Breast epithelium (tissue), 4 donors: ENCODE measurements around the gene DPPA5. TPM values are rescaled to one million over a fixed set of nuclear protein-coding genes. Genes with fewer than 3 reads are reported as not detected.
"Not testable (repeated sequence)": the region's sequence is repeated elsewhere in the genome, so short reads cannot be mapped to it uniquely, and the experiment has no call there.

ENCODE experiments used
- DNase-seq, 2 donors: peaks; one replicate each; pipeline ENCODE4 v3.0.0-alpha.2; 2019; ENCODE audit warnings: low spot score in 2 of 2
- H3K27ac ChIP-seq, 2 donors: fragments of 200-600 bp; sonication (generic) in 1 of 2; one replicate each; pipeline ENCODE4 v1.5.1; 2016 to 2019; ENCODE audit warnings: mild to moderate bottlenecking in 1 of 2
- H3K27me3 ChIP-seq, 2 donors: fragments of 200-600 bp; sonication (generic) in 1 of 2; one replicate each; pipeline versions ENCODE4 v1.5.1 to v1.6.0; 2017 to 2019; ENCODE audit warnings: control low read depth in 1 of 2, mild to moderate bottlenecking in 1 of 2
- H3K36me3 ChIP-seq: fragments of 200-600 bp; one replicate; pipeline ENCODE4 v1.5.1; 2019
- H3K4me1 ChIP-seq, 2 donors: fragments of 200-600 bp; sonication (generic); one replicate each; pipeline ENCODE4 v1.5.1; 2016 to 2019; ENCODE audit warnings: control low read depth in 1 of 2
- H3K4me3 ChIP-seq, 3 donors: fragments of 200-600 bp; sonication (generic); 1 replicate in 2 of 3; 2 replicates in 1 of 3; pipeline ENCODE4 v1.5.1; 2016 to 2019; ENCODE audit warnings: mild to moderate bottlenecking in 3 of 3, moderate library complexity in 2 of 3
- H3K9me3 ChIP-seq, 2 donors: fragments of 200-600 bp; sonication (generic) in 1 of 2; one replicate each; pipeline ENCODE4 v1.5.1; 2016 to 2019; ENCODE audit warnings: control low read depth in 1 of 2
- POLR2A ChIP-seq: fragments of 450-650 bp; IDR thresholded peaks from one replicate; pipeline ENCODE4 v1.6.1; 2016; ENCODE audit warnings: antibody characterized with exemption, mild to moderate bottlenecking, moderate library complexity
- POLR2AphosphoS5 ChIP-seq, 3 donors: sonication (generic); formaldehyde crosslinking; IDR thresholded peaks; one replicate each; pipeline ENCODE4 v1.6.1; 2017; ENCODE audit warnings: antibody characterized with exemption in 3 of 3
- intact Hi-C: fragments of 100-400 bp; cut with DNase I; formaldehyde crosslinking; loops from one replicate; pipeline ENCODE4 v1.15.1; 2023; ENCODE audit warnings: low total_unique reads
- total RNA-seq, 3 donors: library from RNA; depleted of rRNA; stranded (reverse); fragments of >200 nt; gene quantifications; one replicate each; pipeline ENCODE4 v1.1.0, GENCODE V29; 2016
- TF ChIP-seq, protein P1 (sequence below), 3 donors: fragments of 450-650 bp; IDR thresholded peaks; one replicate each; pipeline ENCODE4 v1.5.1; 2016 to 2017; ENCODE audit warnings: antibody characterized with exemption in 3 of 3, mild to moderate bottlenecking in 3 of 3, moderate library complexity in 3 of 3

Gene DPPA5
- total RNA-seq, 3 donors from 2014 or later: not detected

DNA sequence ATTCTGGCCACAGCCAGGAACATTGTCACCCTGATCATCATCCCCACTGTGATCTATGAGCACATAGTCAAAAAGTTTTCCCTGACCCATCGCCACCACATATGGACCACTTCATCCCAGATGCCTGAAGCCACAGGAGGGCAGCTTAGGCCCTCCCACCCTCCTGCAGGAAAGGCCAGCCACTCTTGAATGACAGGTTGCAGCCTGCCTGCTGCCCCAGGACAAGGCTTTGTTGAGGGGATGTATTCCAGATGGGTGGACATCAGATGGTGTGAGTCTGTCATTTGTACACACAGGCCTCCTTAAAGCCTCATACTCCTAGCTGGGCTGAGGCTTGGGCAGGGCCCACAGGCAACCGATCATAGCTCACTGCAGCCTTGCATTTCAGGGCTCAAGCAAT is 30.8 kb downstream of the DPPA5 start:
- DNase-seq: no peak
- TF ChIP-seq POLR2A (no peak), POLR2AphosphoS5 (IDR thresholded peaks at IDR 0.05) (no peak)
- TF ChIP-seq, protein P1, sequence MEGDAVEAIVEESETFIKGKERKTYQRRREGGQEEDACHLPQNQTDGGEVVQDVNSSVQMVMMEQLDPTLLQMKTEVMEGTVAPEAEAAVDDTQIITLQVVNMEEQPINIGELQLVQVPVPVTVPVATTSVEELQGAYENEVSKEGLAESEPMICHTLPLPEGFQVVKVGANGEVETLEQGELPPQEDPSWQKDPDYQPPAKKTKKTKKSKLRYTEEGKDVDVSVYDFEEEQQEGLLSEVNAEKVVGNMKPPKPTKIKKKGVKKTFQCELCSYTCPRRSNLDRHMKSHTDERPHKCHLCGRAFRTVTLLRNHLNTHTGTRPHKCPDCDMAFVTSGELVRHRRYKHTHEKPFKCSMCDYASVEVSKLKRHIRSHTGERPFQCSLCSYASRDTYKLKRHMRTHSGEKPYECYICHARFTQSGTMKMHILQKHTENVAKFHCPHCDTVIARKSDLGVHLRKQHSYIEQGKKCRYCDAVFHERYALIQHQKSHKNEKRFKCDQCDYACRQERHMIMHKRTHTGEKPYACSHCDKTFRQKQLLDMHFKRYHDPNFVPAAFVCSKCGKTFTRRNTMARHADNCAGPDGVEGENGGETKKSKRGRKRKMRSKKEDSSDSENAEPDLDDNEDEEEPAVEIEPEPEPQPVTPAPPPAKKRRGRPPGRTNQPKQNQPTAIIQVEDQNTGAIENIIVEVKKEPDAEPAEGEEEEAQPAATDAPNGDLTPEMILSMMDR (IDR thresholded peaks at IDR 0.05): no peak
- peaks cover 6 to 14% of the 10 kb centered on the region in 2 donors for H3K9me3 ChIP-seq
- H3K27ac ChIP-seq: no peak overlapping the region
- H3K27me3 ChIP-seq: no peaks in the 10 kb centered on the region
- H3K4me3 ChIP-seq: no peak overlapping the region
- intact Hi-C loops: no loop called here
- H3K4me1 ChIP-seq: no peaks in the 10 kb centered on the region
- H3K36me3 ChIP-seq: no peaks in the 10 kb centered on the region

DNA sequence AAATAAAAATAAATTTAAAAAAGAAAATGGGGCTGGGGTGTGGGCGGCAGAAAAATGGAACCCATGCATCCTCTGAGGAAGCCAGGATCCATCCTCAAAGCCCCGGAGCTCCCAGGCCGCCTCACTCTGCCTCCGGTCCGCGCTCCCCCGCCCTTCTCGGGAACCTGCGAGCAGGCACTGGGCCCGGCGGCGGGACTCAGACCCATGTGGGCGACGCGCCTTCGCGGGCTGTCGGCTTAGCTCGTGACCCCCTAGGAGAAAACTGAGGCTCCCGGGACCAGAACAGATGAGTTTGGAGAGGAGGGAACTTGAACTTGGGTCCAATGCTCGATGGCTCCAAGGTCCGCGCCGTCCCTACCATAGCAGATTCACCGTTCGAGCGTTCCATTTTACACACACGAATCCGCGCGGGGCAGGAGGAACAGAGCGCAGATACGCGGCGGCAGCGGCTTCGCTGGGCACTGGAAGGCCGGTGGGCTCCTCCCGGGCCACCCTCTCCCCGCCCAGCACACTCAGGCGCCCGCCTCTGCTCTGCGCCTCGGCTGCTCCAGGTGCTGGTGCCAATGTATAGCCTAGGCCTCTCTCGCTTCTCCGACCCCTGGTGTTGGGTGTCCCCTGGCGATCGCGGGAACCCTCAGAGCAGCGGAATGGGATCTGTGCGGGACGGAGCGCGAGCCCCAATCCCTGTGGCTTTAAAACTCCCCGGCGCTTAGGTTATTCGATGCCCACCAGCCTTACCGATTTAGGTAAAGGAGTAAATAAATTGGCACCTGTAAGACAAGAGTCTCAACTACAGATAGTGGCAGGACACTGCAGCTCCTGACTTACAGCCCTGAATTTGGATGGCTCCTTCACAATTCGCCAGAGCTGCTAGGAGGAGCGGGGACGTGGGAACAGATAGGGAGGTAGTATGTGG is 39.2 kb downstream of the DPPA5 start:
- peaks cover 10 to 11% of the 10 kb centered on the region in 2 donors for H3K9me3 ChIP-seq
- H3K4me1 ChIP-seq: no peaks in the 10 kb centered on the region
- intact Hi-C loops: no loop called here
- TF ChIP-seq POLR2AphosphoS5 (IDR thresholded peaks at IDR 0.05): no peak
- TF ChIP-seq POLR2A: no peak
- TF ChIP-seq, protein P1 (IDR thresholded peaks at IDR 0.05): no peak
- H3K27ac ChIP-seq: no peak overlapping the region
- DNase-seq: no peak
- peaks cover 5 to 22% of the 10 kb centered on the region in 2 donors for H3K27me3 ChIP-seq
- no peaks in the 10 kb centered on the region for H3K36me3 ChIP-seq
- peak overlapping the region in 1 of 3 donors; percentile 39 for H3K4me3 ChIP-seq

DNA sequence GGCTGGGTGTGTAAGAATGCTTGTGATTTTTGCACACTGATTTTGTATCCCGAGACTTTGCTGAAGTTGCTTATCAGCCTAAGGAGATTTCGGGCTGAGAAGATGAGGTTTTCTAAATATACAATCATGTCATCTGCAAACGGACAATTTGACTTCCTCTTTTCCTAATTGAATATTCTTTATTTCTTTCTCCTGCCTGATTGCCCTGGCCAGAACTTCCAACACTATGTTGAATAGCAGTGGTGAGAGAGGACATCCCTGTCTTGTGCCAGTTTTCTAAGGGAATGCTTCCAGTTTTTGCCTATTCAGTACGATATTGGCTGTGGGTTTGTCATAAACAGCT is 43.6 kb downstream of the DPPA5 start:
- H3K4me3 ChIP-seq: peak overlapping the region; percentile 39 to 65 (median 62)
- H3K9me3 ChIP-seq, DNase-seq, H3K4me1 ChIP-seq, intact Hi-C loops, H3K36me3 ChIP-seq, H3K27ac ChIP-seq: not testable (repeated sequence)
- H3K27me3 ChIP-seq: peaks cover 5 to 16% of the 10 kb centered on the region in 2 donors

DNA sequence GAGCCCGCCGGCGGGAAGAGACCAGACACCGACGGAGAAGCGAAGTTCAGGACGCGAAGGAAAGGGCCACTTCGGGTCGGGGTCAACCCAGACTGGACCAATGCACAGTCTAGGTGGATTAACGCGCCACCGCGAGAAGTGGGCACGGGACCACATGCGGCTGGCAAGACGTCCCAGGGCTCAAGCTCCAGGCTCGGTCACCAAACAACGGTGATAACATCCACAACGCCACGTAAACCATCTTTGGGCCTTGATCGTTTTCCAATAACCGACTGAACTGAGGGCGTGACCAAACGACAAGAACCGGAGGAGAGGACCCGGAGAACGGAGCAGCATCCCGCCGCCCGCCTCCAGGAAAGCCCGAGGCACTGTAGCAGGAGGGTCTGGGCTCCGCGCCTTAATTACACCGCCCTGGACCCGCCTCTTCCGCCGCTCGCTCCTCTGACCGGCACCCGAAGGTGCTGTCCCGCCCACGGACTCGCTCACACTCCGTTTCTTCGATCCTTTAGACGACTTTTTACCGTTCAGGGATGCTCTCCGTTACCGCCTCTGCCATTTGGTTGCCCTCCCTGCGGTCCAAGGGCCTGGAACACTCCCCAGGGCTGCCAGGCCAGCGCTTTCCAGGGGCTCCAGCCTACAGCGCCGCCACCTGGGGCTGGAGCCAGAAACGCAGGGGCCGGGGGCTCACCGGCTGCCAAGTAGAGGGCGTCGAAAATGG is 44.1 kb downstream of the DPPA5 start:
- intact Hi-C loops: no loop called here
- Histone ChIP-seq H3K27ac (no peak overlapping the region), H3K4me3 (peak overlapping the region; percentile 39 to 65 (median 62)), H3K9me3 (no peaks in the 10 kb centered on the region), H3K27me3 (peaks cover 4 to 11% of the 10 kb centered on the region in 2 donors), H3K36me3 (no peaks in the 10 kb centered on the region), H3K4me1 (no peaks in the 10 kb centered on the region)
- DNase-seq: no peak
- TF ChIP-seq, protein P1 (IDR thresholded peaks at IDR 0.05): no peak
- TF ChIP-seq POLR2A: no peak
- no peak for TF ChIP-seq POLR2AphosphoS5 (IDR thresholded peaks at IDR 0.05)

DNA sequence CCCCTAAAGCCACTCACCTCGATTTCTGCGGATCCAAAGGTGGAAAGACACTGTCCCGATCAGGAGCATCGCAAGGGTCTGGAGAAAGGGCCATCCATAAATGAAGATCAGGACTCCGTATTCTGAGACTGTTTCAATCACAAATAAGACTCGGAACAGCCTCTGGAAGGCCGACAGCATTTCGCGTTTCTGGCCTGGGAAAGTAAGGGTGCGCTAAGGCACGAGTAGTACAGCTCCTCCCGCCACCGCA is 44.6 kb downstream of the DPPA5 start:
- Histone ChIP-seq H3K27me3 (peaks cover 0 to 6% of the 10 kb centered on the region in 2 donors), H3K4me1 (no peaks in the 10 kb centered on the region), H3K27ac (no peak overlapping the region), H3K4me3 (peak overlapping the region; percentile 39 to 65 (median 62)), H3K9me3 (no peaks in the 10 kb centered on the region), H3K36me3 (no peaks in the 10 kb centered on the region)
- TF ChIP-seq POLR2A (no peak), POLR2AphosphoS5 (IDR thresholded peaks at IDR 0.05) (no peak)
- intact Hi-C loops: no loop called here
- DNase-seq: no peak
